GM18951 (cell line): ENCODE results near the gene CAPRIN2.

Experiments used
- POLR2A ChIP-seq: IDR thresholded peaks from 4 replicates; pipeline ENCODE4 v1.6.1; 2011; ENCODE audit warnings: mild to moderate bottlenecking; ENCODE audit not compliant: insufficient read length, insufficient read depth; ENCODE audit errors: extremely low read depth
- in situ Hi-C: fragments of 300-500 bp; cut with MboI; formaldehyde crosslinking; loops from one replicate; pipeline ENCODE4 v1.12.0; 2022; ENCODE audit warnings: low sequenced_read_pairs, mixed read lengths, inconsistent platforms; ENCODE audit not compliant: unreplicated experiment

The CAPRIN2 gene, protein sequence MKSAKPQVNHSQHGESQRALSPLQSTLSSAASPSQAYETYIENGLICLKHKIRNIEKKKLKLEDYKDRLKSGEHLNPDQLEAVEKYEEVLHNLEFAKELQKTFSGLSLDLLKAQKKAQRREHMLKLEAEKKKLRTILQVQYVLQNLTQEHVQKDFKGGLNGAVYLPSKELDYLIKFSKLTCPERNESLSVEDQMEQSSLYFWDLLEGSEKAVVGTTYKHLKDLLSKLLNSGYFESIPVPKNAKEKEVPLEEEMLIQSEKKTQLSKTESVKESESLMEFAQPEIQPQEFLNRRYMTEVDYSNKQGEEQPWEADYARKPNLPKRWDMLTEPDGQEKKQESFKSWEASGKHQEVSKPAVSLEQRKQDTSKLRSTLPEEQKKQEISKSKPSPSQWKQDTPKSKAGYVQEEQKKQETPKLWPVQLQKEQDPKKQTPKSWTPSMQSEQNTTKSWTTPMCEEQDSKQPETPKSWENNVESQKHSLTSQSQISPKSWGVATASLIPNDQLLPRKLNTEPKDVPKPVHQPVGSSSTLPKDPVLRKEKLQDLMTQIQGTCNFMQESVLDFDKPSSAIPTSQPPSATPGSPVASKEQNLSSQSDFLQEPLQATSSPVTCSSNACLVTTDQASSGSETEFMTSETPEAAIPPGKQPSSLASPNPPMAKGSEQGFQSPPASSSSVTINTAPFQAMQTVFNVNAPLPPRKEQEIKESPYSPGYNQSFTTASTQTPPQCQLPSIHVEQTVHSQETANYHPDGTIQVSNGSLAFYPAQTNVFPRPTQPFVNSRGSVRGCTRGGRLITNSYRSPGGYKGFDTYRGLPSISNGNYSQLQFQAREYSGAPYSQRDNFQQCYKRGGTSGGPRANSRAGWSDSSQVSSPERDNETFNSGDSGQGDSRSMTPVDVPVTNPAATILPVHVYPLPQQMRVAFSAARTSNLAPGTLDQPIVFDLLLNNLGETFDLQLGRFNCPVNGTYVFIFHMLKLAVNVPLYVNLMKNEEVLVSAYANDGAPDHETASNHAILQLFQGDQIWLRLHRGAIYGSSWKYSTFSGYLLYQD

DNA sequence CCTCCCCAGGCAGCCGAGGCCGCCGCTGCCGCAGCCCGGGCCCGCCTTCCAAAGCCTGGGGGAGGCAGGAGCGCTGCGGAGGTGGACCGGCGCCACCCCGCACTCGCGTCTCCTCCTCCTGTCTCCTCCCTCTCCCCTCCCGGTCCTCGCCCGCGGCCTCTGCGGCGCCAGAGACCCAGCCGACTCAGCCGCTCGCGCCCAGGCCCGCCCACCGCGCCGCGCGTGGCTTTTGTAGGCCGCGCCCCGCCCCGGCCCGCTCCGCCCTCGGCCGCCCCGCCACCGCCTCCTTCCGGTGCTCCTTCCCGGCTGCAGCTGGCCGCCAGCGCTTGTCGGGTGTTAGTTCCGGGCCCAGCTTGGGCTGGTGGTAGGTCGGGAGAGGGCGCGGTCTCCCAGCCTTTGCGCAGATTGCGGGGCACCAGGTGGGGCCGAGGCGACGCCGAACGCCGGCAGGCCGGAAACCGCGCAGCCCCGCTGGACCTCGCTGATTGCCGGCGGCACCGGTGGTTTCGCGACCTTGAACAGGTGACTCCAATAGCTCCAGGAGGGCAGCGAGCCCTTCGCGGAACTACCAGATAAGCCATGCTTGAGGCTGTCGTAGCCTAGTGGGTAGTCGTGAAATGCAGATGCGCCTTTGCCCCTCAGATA, at the start of gene CAPRIN2:
CAPRIN2 (minus strand) TSS at position 202 of the 645 bp plus-strand sequence. CDS start 1,431 bp downstream, outside the sequence.
- in situ Hi-C loops, result no loop called here

DNA sequence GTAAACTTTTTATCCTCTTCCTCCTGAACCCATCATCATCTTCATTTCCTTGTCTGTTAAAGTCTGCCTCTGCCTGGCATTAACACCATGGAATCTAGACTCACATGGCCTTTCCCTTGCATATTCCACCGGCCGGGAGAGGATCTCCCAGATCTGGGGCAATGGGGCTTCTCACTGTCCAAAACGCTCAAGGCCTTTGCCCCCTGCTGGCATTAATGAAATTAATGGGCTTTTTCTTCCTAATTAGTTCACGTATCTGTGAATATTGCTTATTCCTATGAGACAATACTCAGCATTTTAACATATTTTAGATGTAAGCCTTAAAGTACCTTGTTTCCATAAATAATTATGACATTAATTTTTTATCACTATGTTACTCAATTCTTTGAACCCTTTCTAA, 42.9 kb upstream of the CAPRIN2 start:
- TF ChIP-seq POLR2A, result no peak
- in situ Hi-C loops, result no loop called here

More for the DNA sequence above, at the start of gene CAPRIN2:
- TF ChIP-seq POLR2A, result peak; percentile 82

DNA sequence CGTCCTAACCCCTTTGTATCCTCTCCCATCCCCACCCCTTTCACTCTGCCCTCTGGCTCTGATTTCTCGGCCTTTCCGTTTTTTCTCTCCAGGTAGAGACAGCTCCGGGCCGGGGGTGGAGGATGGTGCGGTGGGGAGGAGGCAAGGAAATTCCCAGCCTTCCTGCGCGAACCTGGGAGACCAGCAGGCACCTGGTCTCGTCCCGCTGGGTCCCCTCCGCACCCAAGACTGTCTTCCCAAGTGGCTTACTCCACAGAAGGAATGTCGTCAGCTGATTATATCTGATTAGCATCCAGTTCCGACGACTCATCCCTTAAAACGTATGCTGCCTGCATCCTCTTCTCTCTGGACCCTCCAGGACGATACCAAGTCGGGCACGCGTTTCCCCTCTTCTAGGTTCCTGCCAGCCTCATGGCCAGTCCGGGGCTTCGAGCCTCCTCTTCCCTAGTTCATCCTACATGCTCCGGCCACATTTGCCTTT, 42.2 kb upstream of the CAPRIN2 start:
- no peak for TF ChIP-seq POLR2A
- in situ Hi-C loops, result no loop called here

DNA sequence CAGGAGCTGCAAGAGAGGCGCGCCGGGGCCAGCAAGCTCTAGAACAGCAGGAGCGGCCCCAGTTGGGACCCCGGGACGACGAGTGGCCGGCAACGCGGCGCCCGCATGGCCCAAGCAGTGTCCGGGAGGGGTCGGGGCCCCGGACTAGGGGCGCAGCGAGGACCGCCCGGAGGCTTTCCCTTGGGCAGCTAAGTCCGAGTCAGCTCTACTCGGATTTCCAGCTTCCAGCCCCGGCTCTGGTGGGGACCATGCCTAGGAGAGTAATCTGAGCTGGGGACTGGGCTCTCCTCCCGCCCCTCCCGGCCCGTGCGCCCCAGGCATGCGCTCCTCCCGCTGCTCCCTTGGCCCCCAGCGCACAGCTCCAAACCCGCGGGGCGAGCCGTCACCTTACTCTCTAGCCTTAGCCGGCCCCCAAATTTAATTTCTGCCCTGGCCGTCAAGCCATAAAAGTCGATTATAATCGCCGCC, 41.6 kb upstream of the CAPRIN2 start:
- TF ChIP-seq POLR2A, result no peak
- in situ Hi-C loops, result no loop called here

DNA sequence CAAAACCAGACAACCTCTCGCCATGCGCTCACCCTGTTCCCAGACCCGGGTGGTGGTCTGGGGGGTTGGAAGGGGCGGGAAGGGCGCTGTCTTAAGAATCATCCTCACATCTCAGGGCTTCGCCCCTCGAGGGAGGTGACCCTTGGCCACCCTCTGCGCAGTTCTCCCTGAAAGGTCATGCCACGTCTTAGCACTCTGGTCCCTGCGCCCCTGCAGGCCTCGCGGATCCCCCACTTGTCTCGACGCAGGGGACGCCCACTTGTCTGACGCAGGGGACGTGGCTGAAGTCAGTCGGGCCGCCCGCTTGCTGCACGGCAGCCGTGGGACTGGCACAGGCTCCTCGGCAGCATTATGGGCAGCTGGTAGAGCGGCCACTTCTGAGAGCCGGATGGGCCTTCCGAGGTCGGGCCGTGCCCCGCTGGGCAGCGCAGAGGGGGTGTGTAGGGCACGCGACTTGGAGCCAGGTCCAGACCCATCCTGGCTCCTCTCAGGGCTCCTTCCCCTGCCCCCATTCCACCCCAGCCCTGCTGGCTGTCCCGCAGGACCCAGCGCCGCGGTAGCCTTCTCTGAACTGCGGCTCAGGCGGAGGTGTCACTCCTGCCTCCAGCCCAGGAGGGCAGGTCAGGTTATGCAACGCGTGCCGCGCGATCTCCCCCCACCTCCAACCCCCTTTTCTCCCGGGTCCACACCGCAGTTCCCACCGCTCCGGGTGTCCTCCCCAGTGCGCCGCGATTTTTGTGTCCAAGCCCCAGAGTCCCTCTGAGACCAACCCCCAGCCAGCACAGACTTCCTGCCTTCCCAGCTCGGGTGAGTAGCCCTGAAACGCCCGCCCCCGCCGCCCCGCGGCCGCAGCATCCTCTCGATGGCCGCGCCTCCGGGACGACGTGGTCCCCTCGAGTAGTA, 40.9 kb upstream of the CAPRIN2 start:
- in situ Hi-C loops, result no loop called here

DNA sequence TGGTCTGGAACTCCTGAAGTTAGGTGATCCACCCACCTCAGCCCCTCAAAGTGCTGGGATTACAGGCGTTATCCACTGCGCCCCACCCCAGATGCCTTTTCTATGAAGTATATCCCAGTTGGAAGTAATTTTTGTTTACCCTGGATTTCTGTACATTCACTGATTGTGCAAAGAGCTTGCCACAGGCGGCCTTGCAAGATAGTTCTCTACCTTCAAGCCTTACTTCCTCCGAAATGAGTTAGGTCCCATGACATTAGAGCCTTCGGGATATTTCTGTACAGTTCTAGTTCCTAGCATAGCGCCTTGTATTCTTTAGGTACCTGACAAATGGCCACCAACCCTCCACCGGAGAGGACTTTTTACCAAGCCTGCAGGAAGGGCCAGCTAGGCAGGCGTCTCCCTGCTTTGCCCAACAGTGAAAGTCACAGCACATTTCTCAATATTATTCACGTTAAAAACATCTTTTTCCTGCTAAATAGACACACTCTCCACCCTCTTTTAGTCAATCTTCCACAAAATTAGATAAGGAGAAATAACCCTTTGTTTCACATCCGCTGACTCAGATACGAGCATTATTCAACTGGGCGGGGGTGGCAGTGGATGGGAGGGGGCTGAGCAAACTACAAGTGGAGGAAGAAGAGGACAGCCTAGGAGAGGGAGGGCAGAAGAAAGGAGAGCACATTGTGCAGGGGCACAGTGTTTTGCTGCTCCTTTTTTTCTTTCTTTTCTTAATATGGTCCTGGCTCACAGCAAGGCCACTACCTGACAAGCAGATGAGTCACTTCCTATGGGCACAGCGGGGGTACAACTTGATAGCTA, 40.0 kb upstream of the CAPRIN2 start:
- TF ChIP-seq POLR2A, result no peak
- in situ Hi-C loops, result no loop called here

More for the DNA sequence above, 40.9 kb upstream of the CAPRIN2 start:
- no peak for TF ChIP-seq POLR2A

DNA sequence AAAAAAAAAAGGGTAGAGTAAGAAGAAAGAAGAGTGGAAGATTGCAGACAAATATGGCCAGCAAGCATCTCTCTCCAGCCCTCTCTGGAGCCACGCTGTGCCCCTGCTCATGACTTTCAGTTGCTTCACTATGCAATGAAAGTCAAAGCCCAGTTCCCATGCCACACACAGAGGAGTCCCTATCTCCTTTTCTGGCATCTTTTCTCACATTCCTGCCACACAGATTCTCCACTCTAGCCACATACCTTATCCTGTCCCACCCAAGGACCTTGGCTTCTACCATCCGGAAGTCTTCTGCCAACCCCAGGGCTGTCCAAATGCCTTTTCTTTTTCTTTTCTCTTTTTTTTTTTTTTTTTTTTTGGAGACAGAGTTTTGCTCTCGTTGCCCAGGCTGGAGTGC, 39.3 kb upstream of the CAPRIN2 start:
- TF ChIP-seq POLR2A, result no peak
- in situ Hi-C loops, result no loop called here

DNA sequence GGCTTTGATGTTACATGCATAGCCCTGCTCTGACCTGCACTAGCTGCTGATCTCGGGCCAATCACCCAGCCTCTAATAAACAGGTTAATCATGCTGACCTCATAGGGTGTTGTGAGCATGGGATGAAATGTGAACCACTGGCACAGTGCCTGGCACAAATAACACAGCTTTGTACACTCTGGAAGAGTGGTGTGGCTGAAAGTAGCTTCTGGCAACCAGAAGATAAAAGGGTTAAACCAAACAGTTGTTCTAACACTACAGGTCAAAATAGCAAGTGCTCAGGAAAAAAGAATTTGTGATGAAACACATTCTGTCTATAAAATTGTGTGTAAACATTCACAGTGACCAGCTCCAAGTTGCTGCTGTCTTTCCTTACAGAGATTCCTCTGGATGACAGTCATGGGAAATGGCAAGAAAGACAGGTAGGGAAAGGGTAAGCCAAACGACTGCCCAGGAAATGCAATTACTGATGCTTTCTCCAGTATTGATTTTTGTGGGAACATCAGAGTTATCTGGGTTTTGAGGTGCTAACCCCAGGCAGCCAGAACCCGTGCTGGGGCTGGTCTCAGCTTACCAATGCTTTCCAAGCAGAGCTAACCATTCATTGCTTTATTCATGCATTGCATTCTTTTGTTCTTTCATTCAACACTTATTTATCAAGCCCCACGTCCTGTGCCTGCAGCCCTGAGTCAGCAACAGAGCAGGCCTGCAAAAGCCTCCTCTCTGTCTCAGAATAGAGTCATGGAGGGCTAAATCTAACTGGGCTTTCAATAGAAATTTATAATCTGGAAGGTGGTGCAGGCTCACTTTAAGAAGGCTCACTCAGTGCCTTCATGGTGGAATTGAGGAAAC, 38.1 kb upstream of the CAPRIN2 start:
- in situ Hi-C loops, result no loop called here

DNA sequence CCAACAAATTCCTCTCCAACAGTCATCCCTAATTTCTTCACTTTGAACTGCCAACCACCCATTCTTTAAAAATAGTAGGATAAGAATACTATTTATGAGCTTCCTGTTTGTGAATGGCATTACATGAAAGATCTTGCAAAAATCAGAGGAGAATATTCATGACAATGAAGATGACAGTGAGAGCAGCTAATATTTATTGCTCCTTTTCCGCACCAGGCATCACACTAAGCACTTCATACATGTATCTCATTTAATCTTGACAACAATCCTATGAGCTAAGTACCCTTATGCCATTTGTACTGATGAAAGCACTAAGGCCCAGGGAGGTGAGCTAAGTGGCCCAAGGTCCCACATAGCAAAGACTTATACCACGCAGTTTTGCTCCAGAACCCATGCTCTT, 37.3 kb upstream of the CAPRIN2 start:
- in situ Hi-C loops, result no loop called here
- no peak for TF ChIP-seq POLR2A

More for the DNA sequence above, 38.1 kb upstream of the CAPRIN2 start:
- no peak for TF ChIP-seq POLR2A

DNA sequence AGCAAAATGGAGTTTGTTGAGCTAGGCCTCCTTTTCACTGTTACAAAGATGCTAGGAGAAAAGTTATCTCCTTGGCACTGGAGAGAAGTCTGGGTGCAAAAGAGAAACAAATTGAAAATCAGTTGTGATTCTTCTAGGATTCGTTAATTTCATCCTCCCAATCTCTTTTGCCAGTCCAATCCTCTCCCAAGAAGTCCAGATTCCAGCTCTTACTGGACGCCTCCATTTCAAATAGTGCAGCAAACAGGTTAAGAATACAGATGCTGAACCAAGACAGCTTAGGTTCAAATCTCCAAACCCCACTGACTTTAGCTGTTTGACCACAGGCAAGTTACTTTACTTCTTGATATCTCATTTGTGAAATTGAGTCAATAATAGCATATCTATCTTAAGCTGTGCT, 34.0 kb upstream of the CAPRIN2 start:
- in situ Hi-C loops, result no loop called here
- no peak for TF ChIP-seq POLR2A
